GM21825 (cell line): Measurements from ENCODE around the gene CDKL1.

Source experiments
- ATAC-seq: cut with Tn5 transposase; IDR thresholded peaks from one replicate; pipeline ENCODE4 v1.9.1; 2021; ENCODE audit warnings: mild to moderate bottlenecking, moderate library complexity; ENCODE audit not compliant: unreplicated experiment

The CDKL1 gene

GRCh38 chr14:50288146-50288545, 108.5 kb downstream of the CDKL1 start:
- ATAC-seq, result no peak

GRCh38 chr14:50285861-50286260, 110.8 kb downstream of the CDKL1 start:
- no peak for ATAC-seq
